Stimulated activated CD8-positive, alpha-beta memory T cell treated with anti-CD3 and anti-CD28 coated beads, Interleukin-15, amount 100 ng/mL, for 1 hour (primary cell): ENCODE measurements around the gene FHIT.

Experiments
- DNase-seq: peaks from one replicate; pipeline ENCODE4 v3.0.0-alpha.2; 2020; ENCODE audit warnings: low read depth

The FHIT gene

DNA sequence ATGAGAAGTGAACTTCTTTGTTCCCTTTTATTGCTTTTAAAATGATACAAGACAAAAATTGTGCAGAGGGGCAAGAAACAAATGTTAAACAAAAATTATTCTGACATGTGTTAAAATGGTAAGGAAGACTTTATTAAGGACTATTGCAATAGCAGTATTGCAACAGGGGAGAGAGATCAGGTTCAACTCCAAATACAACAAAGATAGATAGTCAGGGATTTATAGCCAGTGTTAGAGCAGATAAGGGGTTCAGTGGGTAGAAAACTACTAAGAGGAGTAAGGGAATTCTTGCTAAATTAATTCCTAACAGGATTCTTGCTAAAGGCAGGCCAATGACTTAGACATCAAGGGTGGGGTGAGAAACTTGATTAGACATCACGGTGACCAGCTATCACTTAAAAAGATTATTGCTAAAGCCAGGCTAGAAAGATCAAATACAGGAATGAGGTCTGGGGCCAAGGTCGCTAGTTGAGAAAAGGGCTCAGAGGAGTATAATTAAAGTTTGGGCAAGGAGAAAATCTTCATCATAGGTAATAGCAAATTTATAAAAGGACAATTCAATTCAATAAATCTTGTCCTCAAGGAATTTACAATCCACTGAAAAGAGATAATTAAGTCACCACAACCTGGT, 81.5 kb downstream of the FHIT start:
- no peak for DNase-seq

- no peak for DNase-seq
Observed at GRCh38 chr3:61168286-61168685, 83.0 kb downstream of the FHIT start.

DNA sequence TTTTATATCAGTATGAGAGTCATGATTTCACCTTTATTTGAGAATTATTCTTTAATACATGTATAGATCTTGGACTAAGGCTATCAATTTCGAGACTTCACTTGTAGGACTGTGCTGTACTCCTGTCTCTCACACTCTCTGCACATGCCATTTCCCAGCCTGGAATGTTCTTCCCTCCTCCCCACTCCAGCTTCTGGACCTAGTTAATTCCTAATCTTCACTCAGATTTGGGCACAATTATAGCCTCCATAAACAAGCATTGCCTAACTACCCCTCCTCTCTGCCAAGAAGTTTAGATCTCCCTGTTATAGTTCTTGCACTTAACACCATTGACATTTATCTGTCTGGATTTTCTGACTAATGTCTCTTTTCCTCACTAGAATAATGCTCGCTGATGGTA, 88.3 kb downstream of the FHIT start:
- DNase-seq, result no peak

DNA sequence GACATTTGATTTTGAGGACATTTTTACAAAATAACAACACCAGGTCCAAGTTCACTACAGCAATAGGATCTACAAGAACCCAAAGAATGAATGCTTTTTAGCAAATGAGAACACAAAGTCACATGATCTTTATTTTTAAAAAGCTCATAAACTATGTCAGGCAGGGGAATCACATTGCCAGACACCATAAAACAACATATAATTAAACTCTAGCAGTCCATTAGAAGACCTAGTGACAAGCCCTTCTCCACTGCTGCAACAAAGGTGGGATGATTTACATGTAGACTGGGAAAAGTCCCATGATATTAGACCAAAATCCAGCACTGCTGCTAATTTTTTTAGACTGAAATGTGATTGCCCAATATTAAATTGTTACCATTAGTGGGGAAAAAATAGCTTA, 92.6 kb downstream of the FHIT start:
- no peak for DNase-seq

DNA sequence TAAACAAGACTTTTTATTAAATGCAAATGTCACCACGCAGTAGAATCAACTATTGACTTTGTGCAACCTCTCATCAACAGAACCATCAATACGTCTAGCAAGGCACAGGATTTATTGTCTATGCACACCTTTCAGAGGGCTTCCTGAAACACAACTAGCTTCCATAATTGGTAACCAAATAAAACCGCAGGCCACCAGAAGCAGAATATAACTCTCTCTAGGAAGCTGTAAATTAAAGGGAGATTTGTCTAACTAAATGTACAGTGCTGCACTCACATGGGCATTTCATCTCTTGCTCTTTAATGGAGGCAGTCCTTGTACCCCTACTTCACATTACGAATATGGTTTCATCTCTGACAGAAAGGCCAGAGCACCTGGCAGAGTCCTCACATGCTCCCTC, 93.0 kb downstream of the FHIT start:
- DNase-seq, result no peak

DNA sequence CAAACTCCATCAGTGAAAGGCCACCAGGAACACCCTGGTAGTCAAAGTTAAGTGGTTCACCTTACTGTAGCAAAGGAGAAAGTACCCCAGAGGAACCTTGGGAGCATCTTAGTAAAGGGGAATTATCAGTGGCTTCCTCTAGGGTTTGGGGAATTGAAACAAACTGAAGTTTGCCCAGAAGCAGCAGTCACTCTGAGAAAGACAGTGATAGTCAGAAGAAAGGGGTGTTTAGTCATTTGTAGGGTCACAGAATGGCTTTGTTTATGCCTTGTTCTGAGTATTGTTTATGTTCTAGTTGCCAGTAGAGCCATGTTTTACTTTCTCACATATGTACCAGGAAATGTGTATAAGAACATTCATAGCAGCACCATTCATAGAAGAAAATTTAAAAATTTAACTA, 93.8 kb downstream of the FHIT start:
- DNase-seq, result no peak

DNA sequence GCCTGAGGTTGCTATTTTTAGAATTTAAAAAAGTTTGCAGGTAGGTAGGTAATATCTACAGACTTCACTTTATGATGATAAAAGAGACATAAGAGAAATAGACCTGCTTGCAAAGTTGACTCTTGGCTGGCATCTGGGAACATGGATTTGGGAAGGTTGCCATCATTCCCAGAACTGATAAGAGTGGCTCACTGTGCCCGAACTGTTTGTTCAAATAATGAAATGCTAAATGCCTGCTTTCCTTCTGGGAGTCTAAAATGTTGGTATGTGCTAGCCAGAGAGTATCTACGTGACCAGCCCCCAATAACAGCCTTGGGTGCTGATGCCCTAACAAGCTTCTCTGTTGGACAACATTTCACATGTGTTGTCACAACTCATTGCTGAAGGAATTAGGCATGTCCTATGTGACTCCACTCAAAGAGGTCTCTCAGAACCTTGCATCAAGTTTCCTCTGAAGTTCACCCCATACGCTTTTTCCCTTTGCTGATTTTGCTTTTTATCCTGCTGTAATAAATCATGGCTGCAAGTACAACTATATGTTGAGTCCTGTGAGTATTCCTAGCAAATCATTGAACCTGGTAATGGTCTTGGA, 95.5 kb downstream of the FHIT start:
- no peak for DNase-seq

- DNase-seq, result no peak
Observed at GRCh38 chr3:61154457-61155198, 96.6 kb downstream of the FHIT start.

- DNase-seq, result no peak
Observed at GRCh38 chr3:61152071-61152470, 99.2 kb downstream of the FHIT start.

GRCh38 chr3:61149236-61149635, 102.0 kb downstream of the FHIT start:
- no peak for DNase-seq

GRCh38 chr3:61146010-61146890, 105.0 kb downstream of the FHIT start:
- no peak for DNase-seq

DNA sequence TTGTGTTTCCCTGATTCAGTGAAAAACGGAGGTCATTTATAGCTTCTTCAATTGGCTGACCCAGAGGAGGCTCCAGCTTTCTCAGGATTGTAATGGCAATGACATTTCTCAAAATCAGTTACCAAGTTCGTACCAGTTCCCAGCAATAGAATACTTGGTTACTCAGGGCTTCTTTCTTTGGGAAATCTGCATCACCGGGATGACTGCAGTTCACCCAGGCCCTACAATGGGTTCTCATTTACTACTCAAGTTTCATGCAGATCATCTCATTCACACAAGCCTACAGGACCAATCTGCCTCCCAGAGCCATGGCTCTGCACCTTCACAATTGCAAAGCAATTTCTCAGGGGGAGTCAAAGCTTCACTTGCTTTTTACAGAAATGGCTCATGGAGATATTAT, 109.6 kb downstream of the FHIT start:
- DNase-seq, result no peak

DNA sequence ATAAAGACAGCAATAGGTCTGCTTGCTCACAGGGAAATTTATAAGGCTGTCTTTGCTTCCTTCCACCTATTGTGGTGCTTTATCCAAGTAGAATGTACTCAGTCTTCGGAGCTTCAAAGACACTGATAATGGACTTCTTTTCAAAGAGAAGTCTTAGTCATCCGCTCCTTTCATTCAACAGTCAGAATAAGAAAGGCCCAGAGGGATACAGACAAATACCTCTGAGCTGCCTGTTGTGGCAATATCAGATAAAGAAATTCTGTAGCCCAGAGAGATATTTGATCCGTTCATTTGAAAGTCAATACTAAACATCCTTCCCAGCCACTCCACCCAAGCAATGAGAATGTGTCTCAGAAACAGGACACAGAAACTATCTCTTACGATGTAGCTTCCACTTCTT, 110.0 kb downstream of the FHIT start:
- DNase-seq, result no peak

DNA sequence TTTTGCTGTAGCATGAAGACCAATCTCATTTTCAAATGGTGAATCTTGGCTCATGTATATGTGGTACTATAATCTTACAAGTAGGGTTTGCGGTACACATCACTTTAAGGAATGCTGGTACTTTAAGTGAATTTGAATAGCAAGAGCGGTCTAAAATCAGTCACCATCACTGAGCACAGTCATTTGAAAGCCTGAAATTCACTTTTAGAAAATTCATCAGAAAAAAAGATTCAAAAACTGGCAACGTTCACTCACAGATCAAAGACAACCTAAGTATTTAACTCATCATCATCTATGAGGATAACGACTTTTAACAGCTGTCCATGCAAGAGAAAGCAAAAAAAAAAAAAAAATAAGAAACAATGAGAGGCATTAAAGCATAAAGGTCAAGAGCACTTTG, 111.6 kb downstream of the FHIT start:
- DNase-seq, result no peak

DNA sequence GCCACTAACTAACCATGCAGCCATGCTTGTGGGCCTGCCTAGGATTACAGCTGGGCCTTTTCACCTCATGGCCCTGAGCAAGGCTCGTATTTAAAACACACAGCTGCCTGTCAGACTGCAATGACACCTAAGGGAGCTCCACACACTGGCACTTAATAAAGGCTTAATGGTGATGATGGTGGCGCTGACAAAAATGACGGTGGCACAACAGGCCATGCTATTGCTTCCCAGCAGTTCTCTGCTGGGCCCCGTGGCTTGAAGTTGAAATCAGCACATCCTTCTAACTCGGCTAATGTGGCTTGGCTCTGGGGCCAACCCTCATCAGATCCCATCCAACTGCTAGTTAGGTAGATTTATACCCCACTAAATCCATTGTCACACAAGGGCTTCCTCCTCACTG, 112.9 kb downstream of the FHIT start:
- no peak for DNase-seq

GRCh38 chr3:61136191-61136590, 115.1 kb downstream of the FHIT start:
- no peak for DNase-seq

GRCh38 chr3:61134532-61134931, 116.7 kb downstream of the FHIT start:
- DNase-seq, result no peak

- DNase-seq, result no peak
Observed at GRCh38 chr3:61132062-61132461, 119.2 kb downstream of the FHIT start.

DNA sequence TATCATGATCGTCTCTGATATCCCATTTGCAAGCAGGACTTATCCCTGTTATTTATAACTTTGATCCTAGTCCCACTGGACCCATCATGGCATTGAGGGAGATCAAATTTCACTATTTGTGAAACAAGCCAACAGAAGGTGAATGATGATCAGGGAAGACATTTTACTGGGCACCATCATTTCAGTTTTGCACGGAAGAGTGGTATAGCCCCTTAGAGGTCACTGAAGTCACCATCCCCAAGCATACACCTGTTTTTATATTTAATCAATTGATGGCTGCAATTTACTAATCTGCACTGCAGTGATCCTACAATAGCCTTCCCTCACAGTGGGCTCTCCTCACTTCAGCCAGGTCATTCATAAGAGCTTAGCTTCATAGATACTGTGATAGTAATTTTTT, 132.4 kb downstream of the FHIT start:
- no peak for DNase-seq

- DNase-seq, result no peak
Observed at GRCh38 chr3:61117045-61117898, 134.0 kb downstream of the FHIT start.

DNA sequence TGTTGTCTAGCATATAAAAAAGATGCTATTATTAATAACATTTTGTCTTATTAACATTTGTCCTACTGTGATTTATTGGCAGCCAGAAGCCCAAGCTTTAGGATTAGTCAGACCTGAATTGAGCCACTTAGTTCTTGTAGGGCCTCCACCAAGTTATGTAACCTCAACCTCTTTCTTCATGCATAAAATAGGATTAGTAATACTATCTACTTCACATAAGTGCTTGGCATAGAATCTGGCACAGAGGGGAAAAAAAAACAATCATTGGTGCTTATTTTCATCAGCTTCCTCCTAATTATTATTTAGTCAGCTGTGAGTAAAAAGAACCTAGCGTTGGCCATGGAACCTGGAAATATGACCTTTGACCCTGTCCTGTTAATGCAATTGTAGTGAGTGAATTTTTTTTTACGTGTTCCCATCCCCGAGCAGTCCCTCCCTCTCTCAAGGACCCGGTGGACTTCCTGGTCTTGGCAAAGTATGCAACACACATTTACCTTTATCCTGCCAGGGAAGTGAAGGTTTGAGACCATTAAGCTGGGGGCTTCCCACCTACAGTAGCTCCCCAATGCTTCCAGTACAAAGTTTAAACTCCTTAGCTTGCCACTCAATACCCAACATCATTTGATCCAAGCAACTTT, 136.8 kb downstream of the FHIT start:
- DNase-seq, result no peak
